Suppressor macrophage (primary cell): ENCODE measurements around the gene XXYLT1.

Source experiments
- DNase-seq, 4 experiments: peaks; one replicate each; pipeline ENCODE4 v3.0.0-alpha.2; 2020 to 2022

Gene XXYLT1

DNA sequence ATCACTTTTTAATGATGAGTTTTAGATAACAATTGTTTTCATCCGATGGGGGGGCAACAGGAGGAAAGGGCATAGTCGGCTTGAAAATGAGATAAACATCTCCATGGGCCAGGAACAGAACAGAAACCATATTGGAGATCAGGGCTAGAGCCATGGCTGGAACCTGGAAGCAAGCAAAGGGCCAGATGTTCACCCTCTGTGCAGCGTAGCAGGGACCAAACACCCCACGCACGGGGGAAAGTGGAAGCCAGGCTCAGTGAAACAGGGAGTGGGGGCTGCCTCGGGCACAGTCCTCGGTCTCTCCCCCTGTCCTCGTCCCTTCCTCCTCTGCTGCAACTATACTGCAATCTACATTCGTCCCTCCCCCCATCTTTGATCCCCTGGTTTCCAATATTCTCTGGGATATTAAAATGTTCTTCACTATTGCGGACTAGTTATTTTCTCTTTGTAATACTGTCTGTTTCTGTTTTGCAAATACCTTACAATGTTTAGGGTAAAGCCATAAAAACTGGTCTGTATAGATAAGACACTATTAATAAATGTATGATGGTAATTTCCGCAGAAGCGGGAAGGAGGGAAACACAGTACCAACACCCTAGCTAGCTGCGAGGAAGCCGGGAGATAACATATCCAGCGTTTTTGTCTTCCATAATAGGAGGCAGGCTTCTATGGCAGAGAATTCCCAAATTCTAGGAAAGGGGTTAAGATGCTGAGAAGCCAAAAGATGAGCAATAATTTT lies 121.5 kb downstream of the XXYLT1 start:
- no peak for DNase-seq

DNA sequence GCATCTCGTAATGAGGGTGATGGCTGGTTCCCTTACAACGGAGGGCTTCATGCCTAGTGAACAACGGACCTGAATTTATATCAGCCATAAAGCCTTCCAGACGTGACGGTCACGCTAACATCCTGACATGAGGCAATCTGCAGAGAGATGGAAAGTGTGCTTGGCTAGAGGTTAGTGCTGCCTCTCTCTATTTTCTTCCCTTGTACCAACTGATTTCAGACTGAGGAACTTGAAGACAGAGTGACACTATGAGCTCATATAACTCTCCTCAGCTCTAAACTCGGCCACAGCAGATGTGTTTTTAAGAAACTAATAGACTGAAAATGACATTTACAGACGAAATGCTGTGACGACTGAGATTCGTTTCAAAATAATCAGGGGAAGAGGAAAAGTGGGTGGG lies 122.4 kb downstream of the XXYLT1 start:
- DNase-seq, result peak in 2 of 4 experiments; percentile 36 to 40

DNA sequence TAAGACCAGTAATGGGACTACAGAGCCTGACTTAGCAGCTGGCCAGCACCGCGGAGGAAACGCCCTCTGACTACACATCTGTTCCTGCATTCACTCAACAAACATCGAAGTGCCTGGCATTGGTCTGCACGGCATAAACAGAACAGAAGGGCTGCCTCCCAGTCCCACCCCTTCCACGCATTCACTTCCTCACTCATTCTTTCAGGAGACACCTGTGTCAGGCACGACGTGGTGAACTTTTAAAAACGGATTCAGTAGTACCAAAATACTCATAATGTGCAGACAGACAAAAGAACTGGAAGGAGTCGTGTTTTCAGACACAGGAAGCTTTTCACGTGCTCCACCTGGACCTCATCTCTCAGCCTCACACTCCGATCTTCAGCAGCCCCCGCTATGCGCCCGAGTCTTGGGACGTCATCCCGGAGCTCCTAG lies 123.3 kb downstream of the XXYLT1 start:
- peak; percentile 40 to 66 (median 58) for DNase-seq

DNA sequence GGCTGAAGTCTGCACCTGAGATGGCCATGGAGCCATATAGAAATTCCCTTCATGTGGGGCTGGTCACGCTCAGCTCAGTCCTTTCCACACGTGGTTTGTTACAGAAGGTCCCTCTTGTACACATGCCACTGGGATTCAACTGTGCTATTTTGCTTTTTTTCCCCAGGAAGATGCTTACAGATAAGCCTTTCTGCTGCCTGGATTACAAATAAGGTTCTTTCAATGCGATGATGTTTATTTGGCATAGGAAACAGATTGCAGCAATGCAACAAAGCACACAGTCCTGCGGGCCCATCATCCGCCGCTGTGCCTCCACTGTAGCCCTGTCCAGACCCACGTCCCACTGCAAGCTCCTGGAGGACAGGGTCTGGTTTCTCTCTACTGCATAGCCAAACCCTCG lies 124.8 kb downstream of the XXYLT1 start:
- no peak for DNase-seq

DNA sequence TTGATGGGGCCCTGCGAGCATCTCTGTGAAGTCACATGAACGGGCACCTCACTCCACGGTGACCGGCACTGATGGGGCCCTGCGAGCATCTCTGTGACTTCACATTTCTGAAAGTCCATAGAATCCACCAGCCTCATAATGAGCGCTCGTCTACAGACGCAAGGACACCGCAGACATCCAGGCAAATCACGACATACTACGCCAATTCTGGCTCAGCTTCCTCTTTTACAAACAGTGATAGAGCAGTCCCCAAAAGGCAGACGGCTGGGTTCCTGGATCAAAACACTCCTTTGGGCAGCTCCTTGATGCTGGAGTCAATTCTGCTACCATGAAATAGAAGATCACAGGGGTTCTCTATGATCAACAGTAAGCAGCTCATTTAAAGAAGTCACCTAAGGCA lies 125.4 kb downstream of the XXYLT1 start:
- no peak for DNase-seq

DNA sequence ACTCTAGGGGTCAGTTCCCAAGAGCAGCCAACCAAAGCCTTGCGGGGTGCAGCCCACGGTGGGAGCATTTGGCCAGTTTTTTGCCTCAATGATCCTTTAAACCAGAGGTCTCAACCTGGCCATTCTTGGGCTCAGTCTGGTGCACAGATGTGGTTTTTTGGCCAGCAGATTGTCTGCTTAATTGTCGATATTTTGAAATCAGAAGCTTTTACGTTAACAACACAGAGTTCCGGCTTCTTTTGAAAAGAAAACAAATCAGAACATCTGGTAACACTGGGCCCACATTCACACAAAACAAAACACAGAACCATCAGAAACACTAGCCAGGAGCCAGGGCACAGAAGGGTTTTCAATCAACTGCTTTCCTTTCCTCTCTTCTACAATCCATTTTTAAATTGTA lies 127.7 kb downstream of the XXYLT1 start:
- no peak for DNase-seq

DNA sequence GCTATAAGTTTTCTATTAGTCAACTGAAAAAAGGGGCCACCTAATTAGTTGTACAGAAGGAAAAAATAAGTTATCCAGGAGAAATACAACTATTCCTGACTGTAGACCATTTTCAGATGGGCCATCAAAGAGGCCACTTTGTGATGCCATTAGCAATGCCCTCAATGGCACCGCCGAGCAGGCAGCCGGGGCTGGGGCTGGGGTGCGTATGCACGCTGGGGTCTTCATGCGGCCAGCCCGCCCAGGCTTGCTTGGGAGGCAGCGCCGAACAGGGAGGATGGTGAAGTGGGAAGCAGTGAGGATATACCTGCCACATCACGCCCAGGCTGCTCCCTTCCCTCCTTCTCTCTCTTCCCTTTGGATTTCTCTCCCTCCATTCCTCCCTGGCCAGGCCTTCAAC lies 128.4 kb downstream of the XXYLT1 start:
- no peak for DNase-seq

DNA sequence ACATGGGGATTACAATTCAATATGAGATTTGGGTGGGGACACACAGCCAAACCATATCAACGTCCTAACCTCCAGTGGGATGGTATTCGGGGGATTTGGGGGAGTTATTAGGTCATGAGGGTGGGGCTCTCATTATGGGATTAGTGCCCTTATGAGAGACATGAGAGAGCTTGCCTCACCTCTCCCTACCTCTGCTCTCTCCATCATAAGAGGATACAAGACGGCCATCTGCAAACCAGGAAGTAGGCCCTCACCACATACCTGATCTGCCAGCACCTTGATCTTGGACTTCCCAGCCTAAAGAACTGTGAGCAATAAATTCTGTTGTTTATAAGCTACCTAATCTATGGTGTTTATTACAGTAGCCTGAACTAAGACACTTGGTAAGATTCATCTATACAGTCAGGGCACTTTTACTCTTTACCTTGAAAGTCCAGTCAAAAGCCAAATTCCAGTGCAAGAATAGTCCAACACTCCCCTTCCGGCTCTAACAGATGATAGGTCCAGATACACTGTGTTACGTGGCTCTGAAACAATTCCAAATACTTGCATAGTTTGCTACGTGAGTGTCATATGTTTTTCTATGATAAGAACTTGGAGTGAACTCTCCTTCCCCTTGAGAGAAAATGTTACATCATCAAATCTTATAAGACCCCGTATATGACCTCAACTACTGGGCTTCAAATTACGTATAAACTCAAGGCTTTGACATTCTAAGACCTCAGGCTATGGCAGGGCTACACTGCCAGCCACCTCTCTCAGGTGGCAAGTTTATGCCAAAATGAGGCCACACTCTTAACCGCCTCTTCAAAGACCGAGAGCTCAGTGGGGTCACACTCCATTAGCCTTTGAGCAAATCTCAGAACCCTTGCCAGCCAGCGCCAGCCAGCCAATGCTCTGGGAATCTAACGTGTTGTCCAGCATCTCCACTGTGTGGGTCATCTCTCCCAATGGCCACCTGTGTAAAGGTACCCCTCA lies 129.9 kb downstream of the XXYLT1 start:
- DNase-seq, result no peak

DNA sequence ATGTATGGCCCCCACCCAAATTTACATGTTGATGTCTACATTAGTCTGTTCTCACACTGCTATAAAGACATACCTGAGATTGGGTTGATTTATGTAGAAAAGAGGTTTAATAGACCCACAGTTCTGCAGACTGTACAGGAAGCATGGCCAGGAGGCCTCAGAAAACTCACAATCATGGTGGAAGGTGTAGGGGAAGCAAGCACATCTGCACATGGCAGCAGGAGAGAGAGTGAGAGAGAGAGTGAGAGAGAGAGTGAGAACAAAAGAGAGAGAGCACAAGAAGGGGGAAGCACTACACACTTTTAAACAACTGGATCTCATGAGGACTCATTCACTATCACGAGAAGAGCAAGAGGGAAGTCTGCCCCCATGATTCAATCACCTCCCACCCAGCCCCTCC lies 130.5 kb downstream of the XXYLT1 start:
- no peak for DNase-seq

DNA sequence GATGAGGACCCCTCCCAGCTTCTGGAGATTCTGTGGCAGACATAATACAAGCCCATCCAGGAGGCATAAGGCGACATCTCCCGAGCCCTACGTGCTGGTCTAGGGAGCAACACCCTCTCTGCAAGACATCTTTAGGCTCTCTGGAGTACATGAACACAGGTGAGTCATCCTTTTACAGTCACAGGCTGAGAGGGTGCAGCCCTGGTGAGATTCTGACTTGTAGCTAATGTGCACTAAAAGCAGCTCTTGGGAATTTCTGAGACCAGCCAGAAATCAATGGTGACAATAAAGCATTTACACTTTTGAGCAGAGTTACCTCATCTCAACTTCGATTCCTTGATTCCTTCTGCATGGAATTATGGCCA lies 131.1 kb downstream of the XXYLT1 start:
- no peak for DNase-seq

DNA sequence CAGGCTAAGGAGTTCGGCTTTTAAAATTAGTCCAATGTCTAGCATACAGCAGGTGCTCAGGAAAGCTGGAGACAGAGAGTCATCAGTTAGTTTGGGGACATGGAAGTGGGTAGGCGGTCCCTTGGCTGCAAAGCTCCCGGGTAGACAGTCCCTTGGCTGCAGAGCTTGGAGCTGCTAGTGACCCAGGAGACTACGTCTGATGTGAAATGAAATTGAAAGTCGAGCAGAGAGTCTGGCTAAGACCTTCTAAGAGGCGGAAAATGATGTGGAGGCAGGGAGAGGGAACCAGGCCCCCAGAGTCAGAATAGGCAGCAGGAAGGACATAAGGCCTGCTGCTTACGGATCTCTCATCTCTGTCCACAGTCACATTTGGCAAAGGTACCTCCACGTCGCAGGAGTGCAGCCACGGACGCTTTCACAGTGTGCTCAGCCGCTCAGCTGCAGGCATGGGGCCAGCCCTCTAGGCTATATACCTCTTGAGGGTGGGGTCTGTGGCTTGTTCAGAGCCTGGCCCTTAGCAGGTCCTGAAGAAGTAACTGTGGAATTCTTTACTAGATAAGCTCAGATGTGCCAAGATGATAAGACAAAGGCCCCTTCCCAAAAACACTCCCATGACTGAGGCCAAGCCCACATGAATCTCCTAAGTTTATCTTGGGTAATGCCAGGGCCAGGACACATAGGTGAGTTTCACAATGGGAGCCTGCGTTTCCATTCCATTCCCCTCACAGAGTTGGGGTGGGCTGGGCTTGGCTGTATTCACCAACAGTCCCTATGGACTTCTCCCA lies 131.7 kb downstream of the XXYLT1 start:
- no peak for DNase-seq

DNA sequence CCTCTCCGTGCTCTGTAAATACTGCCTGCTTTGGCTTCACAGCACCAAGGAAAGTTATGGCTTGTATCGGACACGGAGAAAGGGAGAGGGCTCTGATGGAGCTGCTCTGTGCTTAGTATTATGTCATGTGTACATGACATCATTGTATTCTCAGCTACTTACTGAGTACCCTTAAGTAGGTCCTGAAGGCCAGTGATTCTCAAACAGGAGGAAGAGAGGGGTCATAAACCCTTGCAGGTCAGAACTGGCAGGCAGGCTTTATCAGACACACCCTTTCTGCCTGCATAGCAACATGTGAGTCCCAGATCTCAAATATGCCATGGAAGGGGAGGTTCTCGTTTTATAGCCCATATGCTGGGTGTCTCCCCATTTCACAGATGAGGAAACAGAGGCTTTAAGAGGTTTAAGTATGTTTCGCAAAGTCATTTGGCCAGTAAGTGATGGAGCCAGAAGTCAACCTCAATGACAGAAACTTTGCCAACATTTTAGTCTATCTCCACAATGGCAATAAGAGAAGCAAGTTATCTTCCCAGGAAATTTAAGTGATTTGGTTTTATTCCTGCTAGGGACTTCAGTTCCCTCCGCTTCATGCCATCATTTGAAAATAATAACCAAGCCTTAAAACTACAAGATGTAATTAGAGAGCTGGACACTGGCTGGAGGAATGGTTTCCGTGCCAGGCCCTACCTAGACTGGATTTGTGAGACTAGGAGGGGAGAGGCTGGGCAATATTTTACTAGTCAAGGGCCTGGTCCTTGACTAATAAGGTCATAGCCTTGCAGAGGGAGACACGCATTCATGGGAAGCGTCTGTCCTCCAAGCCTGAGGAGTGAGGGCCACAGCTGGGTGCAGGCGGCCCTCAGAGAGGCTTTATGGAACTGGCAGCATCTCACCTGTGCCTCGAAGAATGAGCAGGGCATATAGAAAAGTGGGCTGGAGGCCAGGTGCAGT lies 133.0 kb downstream of the XXYLT1 start:
- no peak for DNase-seq

DNA sequence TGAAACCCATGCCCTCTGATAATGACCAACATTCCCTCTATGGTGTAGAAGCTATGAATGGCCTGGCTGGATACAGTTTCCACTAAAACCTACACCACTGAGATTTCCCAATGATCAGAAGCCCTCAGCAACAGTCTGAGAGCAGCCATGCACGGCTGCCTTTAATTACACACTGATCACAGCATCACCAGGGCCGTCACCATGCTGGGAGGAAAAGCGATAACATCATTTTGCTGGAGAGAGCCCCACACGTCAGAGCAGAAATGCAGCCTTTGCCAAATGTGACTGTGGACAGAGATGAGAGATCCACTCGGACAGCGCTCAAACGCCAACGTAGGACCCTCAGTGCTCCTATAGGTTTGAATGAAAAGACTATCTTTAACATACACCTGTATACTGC lies 135.0 kb downstream of the XXYLT1 start:
- DNase-seq, result no peak

DNA sequence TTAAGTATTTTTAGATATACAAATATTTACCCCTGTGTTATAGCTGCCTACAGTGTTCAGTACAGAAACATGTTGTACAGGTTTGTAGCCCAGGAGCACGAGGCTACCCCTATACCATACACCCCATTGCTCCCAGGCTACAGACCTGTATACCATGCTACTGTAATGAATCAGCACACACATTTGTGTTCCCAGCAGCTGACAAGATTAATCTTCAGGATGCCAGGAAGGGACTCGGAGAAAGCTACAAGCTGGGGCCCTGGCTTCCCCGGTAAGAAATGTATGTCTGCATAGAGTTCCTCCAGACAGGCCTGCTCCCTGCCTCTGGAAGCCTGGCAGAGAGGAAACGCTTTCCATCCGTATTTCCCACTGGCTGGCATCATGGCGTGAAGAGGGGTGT lies 136.5 kb downstream of the XXYLT1 start:
- DNase-seq, result no peak

DNA sequence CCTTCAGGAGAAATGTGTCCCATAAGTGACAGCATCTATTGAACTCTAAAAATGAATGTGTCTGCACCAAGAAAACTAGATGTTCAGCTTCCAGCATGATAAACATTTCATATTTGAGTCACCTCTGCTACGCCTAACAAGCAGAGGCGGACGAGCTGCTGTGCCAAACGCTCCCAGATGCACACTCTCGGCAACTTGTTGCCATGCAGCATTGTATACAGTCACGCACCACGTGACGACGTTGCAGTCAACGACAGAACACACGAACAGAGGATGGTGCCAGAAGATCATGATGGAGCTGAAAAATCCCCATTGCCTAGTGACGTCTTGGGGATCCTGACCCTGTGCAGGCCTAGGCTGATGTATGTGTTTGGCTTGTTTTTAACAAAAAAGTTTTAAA lies 137.5 kb downstream of the XXYLT1 start:
- DNase-seq, result no peak

DNA sequence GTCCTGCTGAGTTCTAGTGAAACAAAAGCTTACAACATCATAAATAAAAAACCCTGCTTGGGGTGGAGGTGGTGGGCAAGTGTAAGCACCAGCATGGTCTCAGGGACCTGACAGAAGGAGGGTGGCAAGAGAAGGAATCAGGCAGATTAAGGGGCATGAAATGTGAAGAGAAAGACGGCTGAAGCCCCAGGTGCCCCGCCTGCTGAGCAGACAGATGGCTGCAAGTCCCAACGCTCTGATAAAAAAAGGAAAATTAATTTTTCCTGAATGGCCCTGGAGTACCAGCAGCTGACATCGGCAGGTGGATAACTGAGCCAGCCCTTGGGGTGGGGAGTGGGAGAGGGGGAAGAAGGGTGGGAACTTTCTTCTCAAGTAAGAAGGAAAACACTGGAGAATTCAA lies 137.9 kb downstream of the XXYLT1 start:
- no peak for DNase-seq

DNA sequence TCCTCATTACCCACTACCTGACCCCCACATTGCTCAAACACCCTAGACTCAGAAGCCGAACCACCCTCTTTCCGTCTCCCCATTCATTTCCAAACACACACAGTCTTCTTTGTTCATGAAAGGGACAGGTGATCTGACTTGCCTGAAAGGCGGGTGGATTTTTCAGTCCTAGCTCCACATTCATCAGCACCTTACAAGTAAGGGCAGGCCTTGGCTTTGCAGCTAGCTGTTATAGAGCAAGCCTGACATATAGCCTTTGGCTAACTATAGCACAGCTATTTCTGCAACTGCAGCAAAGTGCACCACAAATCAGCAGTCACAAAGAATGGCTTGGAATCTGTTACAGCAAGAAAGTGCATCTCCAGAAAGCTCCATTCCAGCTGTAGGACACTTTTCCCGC lies 139.8 kb downstream of the XXYLT1 start:
- no peak for DNase-seq

DNA sequence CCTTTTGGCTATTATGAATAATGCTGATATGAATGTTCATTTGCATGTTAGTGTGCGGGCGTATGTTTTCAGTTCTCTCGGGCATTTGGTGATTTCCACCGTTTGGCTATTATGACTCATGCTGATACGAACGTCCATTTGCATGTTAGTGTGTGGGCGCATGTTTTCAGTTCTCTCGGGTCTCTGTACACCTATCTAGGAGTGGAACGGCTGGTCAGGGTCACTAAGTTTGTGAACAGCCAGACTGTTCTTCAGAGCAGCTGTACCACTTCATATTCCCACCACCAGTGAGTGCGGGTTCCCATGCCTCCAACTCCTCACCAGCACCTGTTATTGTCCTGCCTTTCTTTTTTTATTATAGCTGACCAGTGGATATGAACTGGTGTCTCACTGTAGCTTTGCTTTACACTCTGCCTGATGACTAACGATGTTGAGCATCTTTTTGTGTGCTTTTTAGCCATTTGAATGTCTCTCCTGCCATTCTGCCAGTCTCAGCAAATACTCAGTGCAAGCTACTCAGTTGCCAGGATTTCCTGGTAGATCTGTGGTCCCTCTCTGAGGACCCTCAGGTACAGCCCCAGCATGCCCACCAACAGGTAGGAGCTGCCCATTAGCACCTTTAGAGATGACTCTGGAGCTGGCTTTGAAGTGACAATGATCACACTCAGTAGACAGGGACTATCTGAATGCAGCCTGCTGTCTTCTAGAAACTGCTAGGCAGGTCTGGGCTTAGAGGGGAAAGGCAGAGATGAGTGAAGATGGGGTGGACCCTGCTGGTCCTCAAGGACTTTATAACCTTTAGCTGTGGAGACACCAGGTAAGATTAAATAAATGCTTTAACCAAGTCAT lies 141.1 kb downstream of the XXYLT1 start:
- DNase-seq, result no peak

DNA sequence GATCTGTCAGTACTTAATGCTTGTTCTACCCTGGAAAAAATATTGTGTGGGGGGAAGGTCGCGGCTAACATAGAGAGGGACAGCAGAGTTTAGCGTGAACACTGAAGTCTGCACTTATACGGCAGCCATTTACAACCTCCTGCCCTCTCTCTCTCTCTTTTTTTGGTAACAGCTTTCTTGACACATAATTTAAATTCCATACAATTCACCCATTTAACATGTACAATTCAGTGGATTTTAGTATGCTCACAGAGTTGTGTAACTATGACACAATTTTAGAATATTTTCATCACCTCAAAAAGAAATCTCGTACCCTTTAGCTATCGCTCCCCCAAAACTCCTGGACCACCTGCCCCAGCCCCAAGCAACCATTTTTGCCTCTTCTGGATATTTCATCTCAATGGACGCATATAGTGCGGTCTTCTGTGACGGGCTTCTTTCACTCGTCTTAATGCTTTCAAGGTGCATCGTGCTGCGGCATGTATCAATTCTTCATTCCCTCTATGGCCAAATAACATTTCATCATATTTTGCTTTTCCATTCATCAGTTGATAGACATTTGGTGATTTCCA lies 141.8 kb downstream of the XXYLT1 start:
- no peak for DNase-seq

DNA sequence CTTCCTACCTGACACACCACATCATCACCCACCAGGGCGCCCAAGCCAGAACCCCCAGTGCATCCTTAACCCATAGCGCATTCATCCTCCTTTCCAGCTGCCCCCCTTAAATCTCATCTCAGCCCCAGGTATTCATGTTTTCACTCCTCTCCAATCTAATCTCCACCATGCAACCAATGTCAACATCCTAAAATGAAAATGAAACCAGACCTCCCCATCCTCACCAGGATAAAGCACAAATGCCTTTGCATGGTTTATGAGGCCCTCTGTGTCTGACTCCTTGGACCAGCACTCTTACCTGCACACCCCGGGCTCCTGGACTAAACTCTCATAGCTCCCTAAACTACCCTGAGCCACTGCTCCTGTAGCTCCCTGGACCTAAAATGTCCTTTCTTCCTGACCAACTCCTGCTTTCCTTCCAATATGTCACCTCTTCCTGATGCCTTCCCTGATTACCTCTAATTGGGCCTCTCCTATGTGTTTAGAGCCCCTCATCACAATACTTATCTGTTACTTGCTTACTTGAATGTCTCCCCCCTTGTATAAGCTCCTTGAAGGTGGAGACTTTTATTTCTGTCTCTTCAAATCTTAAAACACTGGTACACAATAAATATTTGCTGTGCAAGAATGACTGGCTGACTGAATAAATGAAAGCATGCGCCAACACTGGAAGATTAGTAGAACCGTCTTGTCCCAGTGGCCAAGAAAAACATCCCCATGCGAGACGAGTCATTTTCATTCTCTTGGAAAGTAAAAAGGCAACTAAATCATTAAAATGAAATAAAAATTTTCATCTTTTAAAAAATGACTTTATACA lies 142.5 kb downstream of the XXYLT1 start:
- no peak for DNase-seq
